ENCODE measurements around the gene PLBD1.

DNA sequence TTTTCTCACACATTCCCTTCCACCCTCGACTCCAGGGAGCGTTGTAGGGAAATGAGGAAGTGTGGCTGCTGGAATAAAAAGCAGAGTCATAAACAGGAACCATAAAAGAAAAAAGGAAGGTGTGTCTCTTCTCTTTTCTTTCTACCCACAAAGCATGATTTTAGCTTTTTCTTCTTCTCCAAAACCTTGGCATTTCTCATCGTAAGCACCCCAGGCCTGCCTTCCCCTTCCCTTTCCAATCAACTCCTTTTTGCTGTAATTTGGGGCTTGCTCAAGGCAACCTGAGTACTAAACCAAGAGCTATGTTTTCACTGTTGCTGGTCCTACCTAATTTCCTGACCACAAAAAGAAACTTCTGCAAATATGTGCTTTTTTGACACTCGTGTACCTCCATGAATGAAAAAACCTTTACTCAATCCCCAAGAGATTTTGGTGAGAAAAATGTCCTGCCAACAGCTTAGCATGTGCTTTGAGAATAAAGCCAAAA lies 9.2 kb downstream of the PLBD1 start:
- TF ChIP-seq POLR2AphosphoS5 (IDR thresholded peaks at IDR 0.05; ENCODE audit: borderline replicate concordance, low read depth, low read length) (no peak), EZH2 (IDR thresholded peaks at IDR 0.05) (no peak)

Measured in SK-N-MC (cell line).